Vagina (tissue), 2 donors: ENCODE data around the gene PIEZO2. TPM values are rescaled to one million over a fixed set of nuclear protein-coding genes. Genes with fewer than 3 reads are reported as not detected.

Experiments used
- DNase-seq, 2 donors: peaks; one replicate each; pipeline ENCODE4 v3.0.0-alpha.2; 2017; ENCODE audit errors: extremely low spot score in 2 of 2
- H3K27ac ChIP-seq: fragments of 200-600 bp; sonication (generic); one replicate; pipeline ENCODE4 v1.5.1; 2019
- H3K27me3 ChIP-seq: fragments of 200-600 bp; sonication (generic); one replicate; pipeline ENCODE4 v1.5.1; 2019
- H3K36me3 ChIP-seq, 2 donors: fragments of 200-600 bp; sonication (generic); one replicate each; pipeline ENCODE4 v1.5.1; 2017 to 2019
- H3K4me1 ChIP-seq: fragments of 200-600 bp; sonication (generic); one replicate; pipeline ENCODE4 v1.5.1; 2019
- H3K4me3 ChIP-seq, 2 donors: fragments of 200-600 bp; sonication (generic); 1 replicate in 1 of 2; 2 replicates in 1 of 2; pipeline ENCODE4 v1.5.1; 2016 to 2019
- H3K9me3 ChIP-seq: fragments of 200-600 bp; sonication (generic); one replicate; pipeline ENCODE4 v1.5.1; 2019
- POLR2A ChIP-seq, 2 donors: fragments of 450-650 bp; IDR thresholded peaks; one replicate each; pipeline ENCODE4 v1.6.1; 2017; ENCODE audit warnings: antibody characterized with exemption in 2 of 2, mild to moderate bottlenecking in 2 of 2, moderate library complexity in 2 of 2
- POLR2AphosphoS5 ChIP-seq, 2 donors: sonication (generic); formaldehyde crosslinking; IDR thresholded peaks; one replicate each; pipeline ENCODE4 v1.9.0; 2017; ENCODE audit warnings: antibody characterized with exemption in 2 of 2, mild to moderate bottlenecking in 2 of 2, low read depth in 1 of 2; ENCODE audit not compliant: insufficient read depth in 1 of 2
- intact Hi-C: fragments of 100-400 bp; cut with DNase I; formaldehyde crosslinking; loops from one replicate; pipeline ENCODE4 v1.15.1; 2023
- total RNA-seq: library from RNA; depleted of rRNA; stranded (reverse); fragments of >200 nt; gene quantifications from one replicate; pipeline ENCODE4 v1.2.3, GENCODE V29; 2016
- TF ChIP-seq, protein P1 (sequence below), 3 experiments: fragments of 450-650 bp in 2 of 3; fragments of 200-600 bp in 1 of 3; sonication (generic) in 1 of 3; IDR thresholded peaks; one replicate each; pipeline ENCODE4 v1.5.1; 2017 to 2019; ENCODE audit warnings: antibody characterized with exemption in 3 of 3, mild to moderate bottlenecking in 2 of 3, moderate library complexity in 2 of 3

Gene PIEZO2
- total RNA-seq, 1 donor from 2014 or later: 5.9 TPM

- H3K4me1 ChIP-seq: no peaks in the 10 kb centered on the region
- no peaks in the 10 kb centered on the region for H3K27me3 ChIP-seq
- no peak for DNase-seq
- no peaks in the 10 kb centered on the region for H3K36me3 ChIP-seq
- TF ChIP-seq, protein P1, sequence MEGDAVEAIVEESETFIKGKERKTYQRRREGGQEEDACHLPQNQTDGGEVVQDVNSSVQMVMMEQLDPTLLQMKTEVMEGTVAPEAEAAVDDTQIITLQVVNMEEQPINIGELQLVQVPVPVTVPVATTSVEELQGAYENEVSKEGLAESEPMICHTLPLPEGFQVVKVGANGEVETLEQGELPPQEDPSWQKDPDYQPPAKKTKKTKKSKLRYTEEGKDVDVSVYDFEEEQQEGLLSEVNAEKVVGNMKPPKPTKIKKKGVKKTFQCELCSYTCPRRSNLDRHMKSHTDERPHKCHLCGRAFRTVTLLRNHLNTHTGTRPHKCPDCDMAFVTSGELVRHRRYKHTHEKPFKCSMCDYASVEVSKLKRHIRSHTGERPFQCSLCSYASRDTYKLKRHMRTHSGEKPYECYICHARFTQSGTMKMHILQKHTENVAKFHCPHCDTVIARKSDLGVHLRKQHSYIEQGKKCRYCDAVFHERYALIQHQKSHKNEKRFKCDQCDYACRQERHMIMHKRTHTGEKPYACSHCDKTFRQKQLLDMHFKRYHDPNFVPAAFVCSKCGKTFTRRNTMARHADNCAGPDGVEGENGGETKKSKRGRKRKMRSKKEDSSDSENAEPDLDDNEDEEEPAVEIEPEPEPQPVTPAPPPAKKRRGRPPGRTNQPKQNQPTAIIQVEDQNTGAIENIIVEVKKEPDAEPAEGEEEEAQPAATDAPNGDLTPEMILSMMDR (IDR thresholded peaks at IDR 0.05): no peak
- TF ChIP-seq POLR2AphosphoS5 (IDR thresholded peaks at IDR 0.05; ENCODE audit: insufficient read depth in 1 of 2, low read depth in 1 of 2) (no peak), POLR2A (IDR thresholded peaks at IDR 0.05) (no peak)
- H3K9me3 ChIP-seq: no peaks in the 10 kb centered on the region
- no peak overlapping the region for H3K27ac ChIP-seq
- intact Hi-C loops: loop anchor here (5.0 kb wide), 1 partner anchor 308 kb away; no protein-coding TSS in a partner anchor
- H3K4me3 ChIP-seq: no peak overlapping the region
These were observed 10.5 kb upstream of the PIEZO2 start for GRCh38 chr18:11159844-11160243.

DNA sequence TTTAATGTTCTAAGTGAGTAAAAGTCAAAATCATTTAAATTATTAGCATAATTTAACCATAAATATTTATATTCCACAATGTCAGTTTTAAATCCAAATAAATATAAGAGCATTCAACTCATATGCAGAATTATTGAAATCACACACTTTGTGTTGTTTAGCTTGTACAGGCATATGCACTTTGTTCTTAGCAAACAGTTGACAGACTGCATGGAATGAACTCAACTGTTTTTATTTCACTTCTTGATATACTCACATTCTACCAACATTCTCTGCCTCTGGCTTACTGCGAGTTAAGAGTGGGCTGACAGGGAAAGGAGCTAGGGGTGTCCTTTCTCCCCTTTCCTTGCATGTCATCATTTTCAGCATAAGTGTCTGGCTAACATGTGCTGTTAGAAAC lies 7.6 kb upstream of the PIEZO2 start:
- H3K27ac ChIP-seq: no peak overlapping the region
- no peaks in the 10 kb centered on the region for H3K9me3 ChIP-seq
- DNase-seq: no peak
- no peaks in the 10 kb centered on the region for H3K4me1 ChIP-seq
- no peaks in the 10 kb centered on the region for H3K27me3 ChIP-seq
- TF ChIP-seq, protein P1 (IDR thresholded peaks at IDR 0.05): no peak
- no peak for TF ChIP-seq POLR2A (IDR thresholded peaks at IDR 0.05)
- TF ChIP-seq POLR2AphosphoS5 (IDR thresholded peaks at IDR 0.05; ENCODE audit: insufficient read depth in 1 of 2, low read depth in 1 of 2): no peak
- H3K4me3 ChIP-seq: no peak overlapping the region
- H3K36me3 ChIP-seq: no peaks in the 10 kb centered on the region
- intact Hi-C loops: loop anchor here (5.0 kb wide), 1 partner anchor 305 kb away; no protein-coding TSS in a partner anchor

- no peak for DNase-seq
- Histone ChIP-seq H3K4me1 (no peaks in the 10 kb centered on the region), H3K4me3 (no peak overlapping the region), H3K27ac (no peak overlapping the region), H3K27me3 (no peaks in the 10 kb centered on the region), H3K9me3 (no peaks in the 10 kb centered on the region), H3K36me3 (no peaks in the 10 kb centered on the region)
- no peak for TF ChIP-seq POLR2AphosphoS5 (IDR thresholded peaks at IDR 0.05; ENCODE audit: insufficient read depth in 1 of 2, low read depth in 1 of 2)
- TF ChIP-seq, protein P1 (IDR thresholded peaks at IDR 0.05): no peak
- TF ChIP-seq POLR2A (IDR thresholded peaks at IDR 0.05): no peak
- intact Hi-C loops: loop anchor here (5.0 kb wide), 1 partner anchor 303 kb away; no protein-coding TSS in a partner anchor
These were observed 5.8 kb upstream of the PIEZO2 start for GRCh38 chr18:11155034-11155759.

- Histone ChIP-seq H3K4me1 (peaks cover 5% of the 10 kb centered on the region), H3K36me3 (no peaks in the 10 kb centered on the region), H3K27ac (no peak overlapping the region), H3K9me3 (no peaks in the 10 kb centered on the region), H3K4me3 (no peak overlapping the region), H3K27me3 (no peaks in the 10 kb centered on the region)
- DNase-seq: no peak
- intact Hi-C loops: no loop called here
- TF ChIP-seq POLR2AphosphoS5 (IDR thresholded peaks at IDR 0.05; ENCODE audit: insufficient read depth in 1 of 2, low read depth in 1 of 2) (no peak), POLR2A (IDR thresholded peaks at IDR 0.05) (no peak)
- TF ChIP-seq, protein P1 (IDR thresholded peaks at IDR 0.05): peak in 2 of 3 experiments; percentile 3 to 20
These were observed 5.1 kb upstream of the PIEZO2 start for GRCh38 chr18:11154368-11154989.

DNA sequence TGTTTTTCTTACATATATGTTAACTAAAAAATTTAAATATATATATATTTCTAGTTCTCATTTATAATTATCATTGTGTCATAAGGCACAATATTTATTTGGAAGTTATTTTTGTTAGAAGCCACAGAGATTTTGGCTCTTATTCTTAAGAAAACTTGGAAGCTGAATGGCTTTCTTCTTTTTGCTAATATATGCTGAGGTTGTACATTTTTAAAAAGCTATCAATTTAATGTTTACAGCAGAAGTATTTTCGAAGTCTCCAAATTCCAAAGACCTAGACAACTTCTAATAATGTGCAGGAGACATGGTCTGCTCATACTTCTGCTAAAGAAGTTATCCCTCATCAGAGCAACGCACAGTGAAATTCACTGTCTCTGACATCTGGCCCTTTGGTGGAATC lies 3.7 kb upstream of the PIEZO2 start:
- no peak overlapping the region for H3K27ac ChIP-seq
- H3K9me3 ChIP-seq: no peaks in the 10 kb centered on the region
- TF ChIP-seq POLR2AphosphoS5 (IDR thresholded peaks at IDR 0.05; ENCODE audit: insufficient read depth in 1 of 2, low read depth in 1 of 2): no peak
- no peak for TF ChIP-seq POLR2A (IDR thresholded peaks at IDR 0.05)
- TF ChIP-seq, protein P1 (IDR thresholded peaks at IDR 0.05): no peak
- no peak for DNase-seq
- H3K4me3 ChIP-seq: no peak overlapping the region
- intact Hi-C loops: no loop called here
- H3K27me3 ChIP-seq: peaks cover 9% of the 10 kb centered on the region
- H3K36me3 ChIP-seq: no peaks in the 10 kb centered on the region
- H3K4me1 ChIP-seq: peaks cover 18% of the 10 kb centered on the region
